Measurements from ENCODE around the gene TCEA2.

- TF ChIP-seq POLR2A (IDR thresholded peaks at IDR 0.05): no peak
- TF ChIP-seq CTCF (IDR thresholded peaks at IDR 0.05): no peak
Observed at GRCh38 chr20:64063389-64064144, 569 bp downstream of the TCEA2 start.

Measured in prostate gland (tissue), 2 donors.